ENCODE measurements around the gene ZNF506. TPM values are rescaled to one million over a fixed set of nuclear protein-coding genes. Genes with fewer than 3 reads are reported as not detected.
"Not testable (repeated sequence)": the region's sequence is repeated elsewhere in the genome, so short reads cannot be mapped to it uniquely, and the experiment has no call there.

ZNF506 gene
- polyA plus RNA-seq, 1 donor, result 17.0 TPM

DNA sequence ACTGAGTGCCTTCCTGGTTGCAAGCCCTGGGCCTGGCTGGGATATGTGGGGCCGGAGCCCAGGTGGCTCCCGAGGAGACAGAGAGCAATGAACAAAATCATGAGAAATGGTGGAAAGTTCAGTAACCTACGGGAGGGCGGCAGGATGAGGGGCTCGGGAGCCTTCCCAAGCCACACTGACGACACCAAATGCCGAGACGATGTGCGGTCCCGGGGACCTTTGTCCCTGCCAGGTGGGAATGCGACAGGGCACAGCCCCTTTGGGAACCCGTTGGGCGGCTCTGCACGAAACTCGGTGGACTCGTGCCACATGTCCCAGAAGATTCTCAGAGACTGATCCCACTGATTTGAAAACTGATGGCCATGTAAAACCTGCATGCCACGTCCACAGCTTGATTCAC lies 76.9 kb downstream of the ZNF506 start:
- no peak for DNase-seq

DNA sequence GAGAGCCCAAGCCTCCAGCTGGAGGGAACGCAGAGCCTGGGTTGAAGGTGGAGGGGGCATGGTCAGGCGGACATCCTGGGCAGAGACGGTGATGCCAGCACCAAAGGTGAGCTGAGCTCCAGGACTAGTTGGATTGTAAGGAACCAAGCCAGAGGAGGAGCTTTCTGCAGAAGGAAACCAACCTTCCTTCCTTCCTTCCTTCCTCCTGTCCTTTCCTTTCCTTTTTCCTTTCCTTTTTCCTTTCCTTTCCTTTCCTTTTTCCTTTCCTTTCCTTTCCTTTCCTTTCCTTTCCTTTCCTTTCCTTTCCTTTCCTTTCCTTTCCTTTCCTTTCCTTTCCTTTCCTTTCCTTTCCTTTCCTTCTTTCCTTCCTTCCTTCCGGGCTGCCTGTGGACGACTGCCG lies 77.6 kb downstream of the ZNF506 start:
- not testable (repeated sequence) for DNase-seq

- no peak for DNase-seq
Measured at GRCh38 chr19:19743176-19743575, 78.4 kb downstream of the ZNF506 start.

DNA sequence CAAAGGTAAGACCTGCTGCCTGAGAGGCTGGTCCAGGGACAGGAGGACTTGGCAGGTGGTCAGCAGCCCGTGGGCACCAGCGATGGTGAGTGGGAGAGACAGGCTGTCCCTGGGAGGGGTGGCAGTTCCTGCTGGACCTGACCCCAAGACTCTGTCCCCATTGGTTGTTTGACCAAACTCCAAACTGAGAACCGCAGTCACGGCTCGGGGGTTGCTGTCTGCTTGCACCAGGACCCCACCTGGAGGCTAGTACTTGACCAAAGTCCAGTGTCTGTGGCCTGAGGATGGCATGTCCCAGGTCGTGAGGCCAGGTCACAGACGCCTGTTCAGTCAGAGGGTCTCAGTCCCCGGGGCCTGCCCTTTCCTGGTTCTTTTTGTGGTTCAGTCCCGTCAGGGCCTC lies 78.8 kb downstream of the ZNF506 start:
- no peak for DNase-seq

Other genes with a start within 250 kb of the ZNF506 start
- 2.3 TPM for gene PBX4, start 203.1 kb downstream of the ZNF506 start, polyA plus RNA-seq (ENCODE audit: insufficient read length)
- gene LPAR2, start 193.5 kb downstream of the ZNF506 start, polyA plus RNA-seq (ENCODE audit: insufficient read length), result 4.4 TPM
- 4.5 TPM for gene GMIP, start 178.1 kb downstream of the ZNF506 start, polyA plus RNA-seq (ENCODE audit: insufficient read length)
- 36.3 TPM for gene ATP13A1, start 158.1 kb downstream of the ZNF506 start, polyA plus RNA-seq (ENCODE audit: insufficient read length)
- gene ZNF101, start 152.9 kb downstream of the ZNF506 start, polyA plus RNA-seq (ENCODE audit: insufficient read length), result 7.6 TPM
- 4.0 TPM for gene ZNF14, start 88.6 kb downstream of the ZNF506 start, polyA plus RNA-seq (ENCODE audit: insufficient read length)
- gene ZNF253, start 44.1 kb upstream of the ZNF506 start, polyA plus RNA-seq (ENCODE audit: insufficient read length), result 11.9 TPM
- gene ZNF93, start 79.2 kb upstream of the ZNF506 start, polyA plus RNA-seq (ENCODE audit: insufficient read length), result 9.3 TPM
- 6.2 TPM for gene ZNF682, start 217.8 kb upstream of the ZNF506 start, polyA plus RNA-seq (ENCODE audit: insufficient read length)